HS-27A (cell line): ENCODE data around the gene CYP2W1.
"Not testable (repeated sequence)": the region's sequence is repeated elsewhere in the genome, so short reads cannot be mapped to it uniquely, and the experiment has no call there.

Experiments
- DNase-seq: peaks from one replicate; pipeline ENCODE4 v3.0.0-alpha.2; 2012; ENCODE audit warnings: low read depth, missing footprints

Gene CYP2W1, protein sequence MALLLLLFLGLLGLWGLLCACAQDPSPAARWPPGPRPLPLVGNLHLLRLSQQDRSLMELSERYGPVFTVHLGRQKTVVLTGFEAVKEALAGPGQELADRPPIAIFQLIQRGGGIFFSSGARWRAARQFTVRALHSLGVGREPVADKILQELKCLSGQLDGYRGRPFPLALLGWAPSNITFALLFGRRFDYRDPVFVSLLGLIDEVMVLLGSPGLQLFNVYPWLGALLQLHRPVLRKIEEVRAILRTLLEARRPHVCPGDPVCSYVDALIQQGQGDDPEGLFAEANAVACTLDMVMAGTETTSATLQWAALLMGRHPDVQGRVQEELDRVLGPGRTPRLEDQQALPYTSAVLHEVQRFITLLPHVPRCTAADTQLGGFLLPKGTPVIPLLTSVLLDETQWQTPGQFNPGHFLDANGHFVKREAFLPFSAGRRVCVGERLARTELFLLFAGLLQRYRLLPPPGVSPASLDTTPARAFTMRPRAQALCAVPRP

DNA sequence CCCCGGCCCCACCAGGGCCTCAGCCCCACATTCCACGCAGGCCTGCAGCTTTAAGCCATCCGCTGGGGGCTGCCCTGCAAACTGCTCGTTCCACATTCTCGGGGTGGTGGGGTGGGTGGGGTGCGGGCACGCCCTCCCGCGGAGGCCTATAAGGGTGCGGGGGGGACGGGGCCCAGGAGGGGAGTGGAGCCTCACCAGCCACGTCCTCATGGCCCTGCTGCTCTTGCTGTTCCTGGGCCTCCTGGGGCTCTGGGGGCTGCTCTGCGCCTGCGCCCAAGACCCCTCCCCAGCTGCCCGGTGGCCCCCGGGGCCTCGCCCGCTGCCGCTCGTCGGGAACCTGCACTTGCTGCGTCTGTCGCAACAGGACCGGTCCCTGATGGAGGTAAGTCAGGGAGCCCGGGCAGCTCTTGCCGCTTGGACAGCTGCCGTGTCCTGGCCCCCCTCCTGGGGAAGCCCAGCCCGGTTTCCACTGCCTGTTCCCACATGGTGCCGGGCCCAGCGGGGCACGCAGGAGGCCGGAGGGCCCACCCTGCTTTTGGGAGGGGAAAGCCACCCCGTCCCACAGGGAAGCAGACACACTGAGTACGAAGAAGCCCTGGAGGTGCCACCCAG is at the start of gene CYP2W1:
CYP2W1 (plus strand) TSS at position 178 of the 612 bp plus-strand sequence; CDS start at position 209, 31 bp downstream.
- no peak for DNase-seq

DNA sequence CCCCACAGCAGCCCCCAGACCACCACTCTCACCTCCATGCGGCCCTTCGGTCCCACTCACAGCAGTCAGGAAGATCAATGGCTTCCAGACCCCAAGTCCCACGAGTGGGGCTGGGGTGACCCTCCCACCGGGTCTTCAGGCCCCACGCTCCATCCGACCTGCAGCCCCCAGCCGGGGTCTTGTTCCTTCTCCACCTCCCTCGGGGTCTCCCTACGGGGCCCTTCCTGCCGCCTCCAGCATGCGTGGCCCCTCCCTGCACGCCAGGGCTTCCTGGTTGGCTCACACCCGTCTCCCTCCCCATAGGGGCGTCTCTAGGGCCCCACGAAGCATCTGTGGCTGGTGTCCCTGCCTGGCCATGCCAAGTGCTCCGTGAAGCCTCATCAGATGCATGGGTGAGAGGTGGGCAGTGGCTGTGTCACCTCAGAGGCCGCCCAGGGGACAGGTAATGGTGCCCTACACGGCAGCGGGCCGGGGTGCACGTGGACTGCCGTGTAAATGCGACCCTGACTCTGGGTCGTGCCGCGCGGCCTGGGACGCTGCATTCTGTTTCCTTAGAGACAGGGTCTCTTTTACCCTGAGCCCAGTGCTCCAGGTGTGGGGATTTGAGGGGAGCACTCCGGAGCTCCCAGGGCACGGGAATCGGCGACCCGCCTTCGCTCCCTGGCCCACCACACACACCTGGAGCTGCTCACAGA is 48.4 kb upstream of the CYP2W1 start:
- no peak for DNase-seq

DNA sequence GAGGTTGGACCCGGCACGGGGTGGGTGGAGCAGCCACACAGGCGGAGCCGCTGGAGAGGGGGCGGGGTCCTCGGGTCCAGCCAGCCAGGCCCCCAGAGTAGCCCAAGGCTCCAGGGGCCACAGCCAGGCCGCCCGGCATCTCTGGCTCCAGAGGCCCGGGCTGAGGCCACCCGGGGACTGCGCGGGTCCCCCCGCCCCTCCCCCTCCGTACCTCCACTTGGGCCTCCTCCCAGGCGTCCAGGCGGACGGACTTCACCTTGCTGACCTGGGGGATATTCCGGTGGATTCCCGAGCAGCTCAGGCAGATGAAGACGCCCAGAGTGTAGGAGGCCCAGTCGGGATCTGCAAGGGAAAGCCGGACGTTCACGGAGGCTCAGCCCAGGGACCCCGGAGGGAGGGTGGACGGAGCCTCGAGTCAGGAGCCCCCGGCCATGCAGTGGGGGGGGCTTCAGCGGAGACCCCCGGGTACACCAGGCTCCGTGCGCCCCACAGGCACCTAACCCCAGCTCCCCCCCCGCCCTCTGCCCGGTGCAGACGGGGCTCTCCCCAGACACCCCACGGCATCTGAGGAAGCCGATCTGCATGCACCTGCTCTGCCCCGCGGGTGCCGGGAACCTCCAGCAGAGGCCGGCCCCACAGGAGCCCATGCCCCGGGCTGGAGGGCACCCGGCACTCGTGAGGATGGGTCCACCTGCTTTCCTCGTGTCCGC is 47.7 kb upstream of the CYP2W1 start:
- no peak for DNase-seq

DNA sequence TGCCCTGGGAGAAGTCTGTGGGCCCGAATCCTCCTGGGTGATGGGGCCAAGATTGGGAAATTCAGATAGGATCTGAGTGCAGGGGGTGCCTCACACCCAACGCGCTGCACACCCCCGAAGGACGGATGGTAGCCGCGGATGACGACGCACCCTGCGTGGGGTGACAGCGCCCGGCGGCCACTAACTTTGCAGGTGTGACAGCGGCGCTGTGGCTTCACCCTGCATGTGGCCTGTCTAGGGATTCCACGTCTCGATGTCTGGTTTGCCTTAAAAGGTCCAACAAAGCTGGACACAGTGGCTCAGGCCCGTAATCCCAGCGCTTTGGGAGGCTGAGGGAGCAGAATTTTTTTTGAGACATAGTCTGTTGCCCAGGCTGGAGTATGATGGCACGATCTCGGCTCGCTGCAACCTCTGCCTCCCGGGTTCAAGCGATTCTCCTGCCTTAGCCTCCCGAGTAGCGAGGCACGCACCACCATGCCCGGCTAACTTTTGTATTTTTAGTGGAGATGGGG is 47.1 kb upstream of the CYP2W1 start:
- DNase-seq = no peak

DNA sequence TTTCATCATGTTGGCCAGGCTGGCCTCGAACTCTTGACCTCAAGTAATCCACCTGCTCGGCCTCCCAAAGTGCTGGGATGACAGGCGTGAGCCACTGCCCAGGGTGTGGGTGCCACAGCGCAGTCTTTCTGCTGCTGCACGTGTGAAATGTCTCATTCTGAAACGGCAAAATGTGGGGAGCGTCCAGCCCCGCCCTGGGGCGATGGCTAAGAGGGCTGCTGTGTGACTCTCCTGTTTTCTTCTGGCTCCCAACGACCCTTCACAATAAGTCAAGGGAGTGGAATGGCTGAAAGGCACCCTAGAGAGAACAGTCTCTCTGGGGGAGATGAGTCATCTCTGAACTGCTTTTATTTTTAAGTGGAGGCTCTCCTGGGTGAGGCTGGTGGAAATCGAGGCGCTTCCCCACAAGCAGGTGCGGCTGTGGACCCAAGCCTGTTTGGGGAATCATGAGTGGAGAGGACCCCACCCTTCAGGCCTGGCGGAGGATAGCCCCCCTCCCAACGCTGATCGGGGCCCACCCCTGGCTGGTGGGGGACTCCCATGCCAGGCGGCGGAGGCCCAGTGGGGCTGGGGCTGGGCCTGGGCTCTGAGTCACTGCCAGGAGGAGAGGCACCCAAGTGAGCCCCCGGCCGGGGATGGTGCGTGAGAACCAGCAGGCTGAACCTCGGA is 46.5 kb upstream of the CYP2W1 start:
- no peak for DNase-seq

DNA sequence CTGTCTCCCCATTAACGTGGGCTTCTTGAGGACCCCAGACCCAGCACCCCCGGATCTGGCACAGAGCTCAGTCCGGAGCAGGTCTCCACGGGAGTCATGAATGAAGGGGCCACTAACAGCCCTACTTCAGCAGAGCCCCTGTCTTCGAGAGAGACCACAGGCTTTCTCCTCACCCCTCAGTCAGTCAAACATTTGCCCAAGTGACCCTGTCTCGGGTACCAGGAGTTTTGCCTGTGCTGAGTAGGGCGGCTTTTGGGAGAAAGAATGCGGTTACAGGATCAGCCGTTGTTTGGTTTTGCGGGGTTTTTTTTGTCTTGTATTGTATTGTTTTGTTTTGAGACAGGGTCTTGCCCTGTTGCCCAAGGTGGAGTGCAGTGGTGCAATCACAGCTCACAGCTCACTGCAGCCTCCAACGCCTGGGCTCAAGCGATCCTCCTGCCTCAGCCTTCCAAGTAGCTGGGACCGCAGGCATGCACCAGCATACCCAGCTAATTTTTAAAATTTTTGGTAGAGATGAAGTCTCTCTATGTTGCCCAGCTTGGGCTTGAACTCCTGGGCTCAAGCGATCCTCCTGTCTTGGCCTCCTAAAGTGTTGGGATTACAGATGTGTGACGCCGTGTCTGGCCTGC is 45.0 kb upstream of the CYP2W1 start:
- no peak for DNase-seq

DNA sequence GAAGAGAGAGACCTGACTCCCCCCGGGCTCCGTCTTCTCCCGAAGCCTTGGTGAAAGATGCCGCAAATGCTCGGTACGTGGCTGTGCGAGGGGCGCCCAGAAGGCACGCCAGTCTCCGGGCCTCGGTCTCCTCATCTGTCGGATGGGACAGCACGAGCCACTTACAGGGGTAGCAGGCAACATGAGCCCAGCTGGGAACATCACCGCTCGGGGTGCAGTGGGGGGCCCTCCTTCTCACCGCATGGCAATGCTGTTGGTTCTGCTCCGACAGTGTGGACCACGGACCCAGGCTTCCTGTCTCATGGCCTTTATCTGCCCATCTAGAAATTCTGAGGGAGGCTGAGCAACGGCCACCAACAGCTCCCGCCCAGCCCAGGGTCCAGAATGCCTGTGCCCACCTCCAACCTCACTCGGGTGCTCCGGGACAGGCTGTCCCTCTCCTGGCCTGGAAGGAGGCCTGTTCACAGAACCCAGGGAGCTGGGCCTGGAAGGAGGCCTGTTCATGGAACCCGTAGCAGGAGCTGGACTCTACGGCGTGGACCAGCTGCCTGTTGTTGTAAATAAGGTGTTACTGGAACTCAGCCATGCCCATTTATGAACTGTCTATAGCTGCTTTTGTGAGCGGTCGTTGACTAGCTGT is 44.3 kb upstream of the CYP2W1 start:
- DNase-seq = no peak

DNA sequence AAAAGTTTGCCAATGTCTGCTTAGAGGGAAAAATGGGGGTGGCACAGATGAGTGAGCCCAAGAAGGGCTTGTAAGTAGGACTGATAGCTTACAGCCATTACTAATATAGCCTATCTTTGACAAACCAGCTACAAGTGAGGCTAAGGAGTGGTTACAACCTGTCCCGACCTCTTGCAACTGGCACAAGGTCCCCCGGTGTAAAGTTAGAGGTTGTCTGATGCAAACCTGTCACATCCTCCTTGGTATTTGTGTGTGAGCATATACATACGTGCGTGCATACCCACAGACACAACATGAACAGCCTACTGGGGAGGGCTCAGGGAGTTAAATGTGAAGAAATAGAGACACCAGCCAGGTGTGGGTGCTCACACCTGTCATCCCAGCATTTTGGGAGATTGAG is 43.1 kb upstream of the CYP2W1 start:
- no peak for DNase-seq

DNA sequence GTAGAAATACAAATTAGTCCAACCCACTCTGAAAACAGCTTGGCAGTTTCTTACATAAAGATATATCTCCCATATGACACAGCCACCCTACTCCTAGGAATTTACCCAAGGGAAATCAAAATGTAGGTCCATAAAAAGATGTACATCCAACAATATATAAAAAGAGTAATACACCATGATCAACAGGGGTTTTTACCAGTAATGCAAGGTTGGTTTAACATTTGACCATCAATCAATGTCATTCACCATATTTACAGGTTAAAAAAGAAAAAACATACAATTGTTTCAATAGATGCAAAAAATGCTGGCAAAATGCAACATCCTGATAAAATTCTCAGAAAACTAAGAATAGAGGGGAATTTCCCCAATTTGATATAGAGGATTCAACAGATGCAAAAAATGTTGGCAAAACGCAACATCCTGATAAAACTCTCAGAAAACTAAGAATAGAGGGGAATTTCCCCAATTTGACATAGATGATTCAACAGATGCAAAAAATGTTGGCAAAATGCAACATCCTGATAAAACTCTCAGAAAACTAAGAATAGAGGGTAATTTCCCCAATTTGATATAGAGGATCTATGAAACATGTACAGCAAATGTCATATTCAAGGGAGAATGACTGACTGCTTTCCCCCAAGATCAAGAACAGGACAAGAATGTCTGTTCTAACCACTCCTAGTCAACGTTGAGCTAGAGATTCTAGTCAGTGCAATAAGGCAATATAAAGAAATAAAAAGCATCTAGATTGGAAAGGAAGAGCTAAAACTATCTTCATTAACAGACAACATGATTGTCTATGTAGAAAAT is 42.2 kb upstream of the CYP2W1 start:
- DNase-seq = no peak

DNA sequence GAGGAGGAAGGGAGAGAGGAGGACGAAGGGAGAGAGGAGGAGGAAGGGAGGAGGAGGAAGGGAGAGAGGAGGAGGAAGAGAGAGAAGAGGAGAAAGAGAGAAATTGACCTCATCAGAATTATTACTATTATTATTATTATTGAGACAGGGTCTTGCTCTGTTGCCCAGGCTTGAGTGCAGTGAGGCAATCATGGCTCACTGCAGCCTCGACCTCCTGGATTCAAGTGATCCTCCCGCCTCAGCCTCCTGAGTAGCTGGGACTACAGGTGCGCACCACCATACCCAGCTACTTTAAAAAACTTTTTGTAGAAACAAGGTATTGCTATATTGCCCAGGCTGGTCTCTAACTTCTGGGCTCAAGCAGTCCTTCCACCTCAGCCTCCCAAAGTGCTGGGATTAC is 39.2 kb upstream of the CYP2W1 start:
- not testable (repeated sequence) for DNase-seq

DNA sequence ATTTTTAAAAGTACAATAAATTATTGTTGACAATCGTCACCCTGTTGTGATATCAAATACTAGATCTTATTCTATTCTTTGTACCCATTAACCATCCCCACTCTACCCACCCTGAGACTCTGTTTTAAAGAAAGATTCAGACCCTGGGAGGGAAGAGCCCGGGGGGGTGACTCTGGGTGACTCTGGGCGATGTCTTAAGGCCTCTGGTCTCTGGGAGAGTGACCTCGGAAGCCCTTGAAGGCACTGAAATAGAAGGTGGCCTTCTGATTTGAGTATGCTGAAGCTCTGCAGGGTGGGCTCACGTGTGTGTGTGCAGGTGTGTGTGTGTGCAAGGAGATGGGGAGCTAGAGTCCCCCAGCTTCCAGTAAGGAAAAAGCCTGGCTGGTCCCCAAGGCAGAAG is 38.2 kb upstream of the CYP2W1 start:
- DNase-seq = no peak

DNA sequence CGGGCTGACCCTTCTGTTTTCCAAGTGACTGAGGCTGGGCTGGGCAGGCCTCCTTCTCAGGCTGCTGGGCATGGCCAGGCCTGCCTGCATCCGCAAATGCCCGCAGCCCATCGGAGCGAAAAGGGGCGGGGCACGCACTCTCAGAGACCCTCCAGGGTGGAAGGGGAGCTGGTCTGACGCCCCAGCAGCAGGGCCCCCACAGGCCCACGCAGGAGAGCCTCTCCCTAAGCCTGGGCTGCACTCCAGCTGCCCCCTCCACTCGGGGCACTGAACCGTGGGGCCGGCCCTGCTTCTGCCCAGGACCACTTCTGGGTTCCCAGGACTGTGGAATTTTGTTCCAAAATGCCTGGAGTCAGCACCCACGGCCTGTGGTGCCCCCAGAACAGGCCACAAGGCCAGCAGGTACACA is 37.8 kb upstream of the CYP2W1 start:
- DNase-seq = no peak

DNA sequence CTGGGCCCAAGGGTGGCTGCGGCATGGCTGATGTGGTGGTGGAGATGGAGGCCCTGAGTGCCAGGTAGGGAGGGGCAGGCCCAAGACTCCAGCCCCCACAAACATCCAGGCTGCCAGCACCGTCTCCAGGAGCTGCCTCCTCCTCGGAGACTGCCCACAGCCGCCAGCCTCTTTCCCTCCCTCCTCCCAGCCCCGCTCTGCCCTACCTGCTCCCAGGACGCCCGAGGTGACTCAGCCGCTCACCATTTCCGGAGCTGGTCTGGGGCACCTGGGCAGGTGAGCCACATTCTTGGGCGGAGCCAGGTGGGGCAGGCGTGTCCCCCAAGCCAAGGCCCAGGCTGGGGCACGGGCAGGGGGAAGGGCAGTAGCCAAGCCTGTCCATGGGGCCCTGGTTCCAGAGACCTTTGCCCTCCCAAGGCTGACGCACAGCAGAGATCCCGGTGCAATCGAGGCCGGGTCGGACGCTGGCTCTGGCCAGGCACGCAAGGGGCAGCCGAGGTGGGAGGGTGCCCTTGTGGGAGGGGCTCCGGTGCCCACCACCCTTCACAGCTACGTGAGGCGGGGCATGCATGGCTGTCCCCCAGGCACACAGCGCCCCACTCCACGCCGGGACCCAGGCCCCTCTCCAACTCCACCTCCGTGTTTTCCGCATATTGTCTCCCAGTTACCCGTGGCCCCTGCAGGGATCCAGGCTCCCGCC is 37.3 kb upstream of the CYP2W1 start:
- DNase-seq = no peak

DNA sequence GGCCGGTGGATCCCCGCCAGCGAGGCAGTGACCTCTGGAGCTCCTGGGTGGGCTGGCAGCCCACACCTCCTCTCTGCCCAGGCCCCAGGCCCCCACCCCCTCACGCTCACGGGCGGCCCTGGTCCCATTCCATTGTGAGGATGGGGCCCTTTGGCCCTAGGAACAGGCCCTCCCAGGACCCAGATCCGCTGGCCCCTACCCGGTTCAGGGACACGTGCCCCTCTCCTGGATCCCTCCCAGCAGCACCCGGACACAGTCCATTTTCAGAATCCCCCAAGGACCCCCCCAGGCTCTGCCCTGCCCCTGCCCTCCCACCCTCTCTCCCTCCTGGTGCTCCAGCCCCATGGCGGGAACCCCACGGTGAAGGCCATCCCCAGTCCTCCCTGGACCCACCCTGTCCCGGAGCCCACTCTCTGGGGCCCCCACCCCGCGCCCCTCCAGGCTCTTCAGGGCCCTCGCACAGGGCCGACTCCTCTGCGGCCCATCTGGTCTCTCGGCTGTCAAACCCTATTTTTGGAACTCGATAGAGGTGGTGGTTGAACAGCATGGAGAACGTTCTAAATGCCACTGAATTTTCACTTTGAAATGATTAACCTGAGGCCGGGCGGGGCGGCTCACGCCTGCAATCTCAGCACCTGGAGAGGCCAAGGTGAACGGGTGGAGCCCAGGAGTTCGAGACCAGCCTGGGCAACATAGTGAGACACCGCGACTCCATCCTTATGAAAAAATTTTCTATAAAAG is 36.6 kb upstream of the CYP2W1 start:
- DNase-seq = no peak

DNA sequence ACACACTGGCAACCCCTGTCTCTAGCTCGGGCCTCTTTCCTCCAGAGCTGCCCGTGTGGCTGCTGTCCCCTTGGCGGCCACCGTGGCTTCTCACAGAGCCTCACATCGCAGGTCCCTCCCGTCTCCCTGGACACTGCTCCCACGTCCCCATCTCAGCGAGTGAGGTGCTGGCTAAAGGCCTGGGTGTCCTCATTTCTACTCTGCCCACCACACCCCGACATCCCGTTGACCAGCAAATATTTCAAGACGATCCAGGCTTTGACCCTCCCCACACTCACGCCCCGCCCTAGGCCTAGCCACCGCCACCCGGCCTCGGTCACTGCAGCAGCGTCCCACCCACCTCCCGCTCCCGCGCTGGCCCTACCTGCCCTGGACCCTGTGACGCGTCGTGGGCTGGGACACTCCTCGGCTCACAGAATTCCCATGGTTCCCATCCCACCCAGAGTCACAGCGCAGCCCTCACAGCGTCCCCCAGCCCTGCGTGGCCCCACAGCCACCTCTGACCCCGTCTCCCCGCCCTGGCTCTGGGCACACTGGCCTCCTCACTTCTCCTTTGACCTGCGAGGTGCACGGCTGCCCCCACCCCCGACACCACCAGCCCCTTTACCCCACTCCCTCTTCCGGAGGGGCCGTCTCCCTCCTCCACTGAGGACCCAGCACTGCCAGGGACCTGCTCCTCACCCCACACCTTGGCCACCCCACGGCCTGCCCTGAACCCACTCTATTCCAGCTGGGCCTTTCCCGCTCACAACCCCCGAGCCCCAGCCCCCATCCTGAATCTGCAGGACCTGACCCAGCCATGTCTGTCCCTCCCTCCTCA is 35.4 kb upstream of the CYP2W1 start:
- DNase-seq = no peak

DNA sequence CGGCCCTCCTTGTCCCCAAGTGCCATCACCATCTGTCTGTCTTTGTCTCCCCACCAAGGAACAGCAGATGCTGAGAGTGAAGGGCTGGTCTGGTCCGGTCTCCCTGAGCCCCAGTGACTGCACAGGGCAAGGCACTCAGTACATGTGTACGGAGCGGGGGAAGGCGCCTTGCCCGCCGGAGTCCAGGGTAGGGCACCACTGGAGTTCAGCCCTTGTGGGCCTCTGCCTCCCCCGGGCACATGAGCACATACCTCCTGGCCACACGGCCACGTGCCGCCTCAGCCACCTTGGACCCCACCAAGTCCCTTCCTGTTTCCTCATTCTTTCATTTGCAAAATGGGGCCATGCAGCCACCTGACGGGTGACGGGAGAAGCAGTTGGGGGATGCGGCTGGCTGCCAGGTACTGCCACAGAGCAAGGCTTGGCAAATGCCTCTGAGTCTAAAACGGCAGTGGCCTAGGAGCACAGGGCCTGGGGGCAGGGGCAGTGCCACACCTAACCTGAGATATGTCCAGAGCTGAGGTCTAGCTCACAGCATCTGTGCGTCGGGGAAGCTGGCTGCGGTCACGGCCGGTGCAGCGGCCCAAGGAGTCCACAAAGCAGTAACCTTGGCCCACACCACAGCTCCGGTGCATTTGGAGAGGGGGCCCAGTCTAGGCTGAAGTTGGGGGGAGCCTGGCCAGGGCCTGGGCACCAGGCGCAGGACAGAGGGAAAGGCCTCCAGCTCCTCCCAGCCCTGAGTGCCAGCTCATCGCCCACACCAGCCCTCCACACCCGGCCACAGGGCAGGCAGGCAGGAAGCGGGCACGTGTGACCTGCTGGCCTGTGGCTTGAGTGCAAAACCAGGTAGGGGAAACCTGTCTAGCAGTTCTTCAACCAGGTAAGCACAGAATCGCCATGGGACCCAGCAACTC is 33.7 kb upstream of the CYP2W1 start:
- no peak for DNase-seq
